SU-DHL-6 (cell line): ENCODE measurements around the gene MCHR2.

ENCODE experiments used
- EZH2phosphoT487 ChIP-seq: fragments of 200-600 bp; sonication (generic), shearing (Covaris generic); conservative IDR thresholded peaks from 2 replicates; pipeline ENCODE4 v1.6.1; 2018; ENCODE audit warnings: mild to moderate bottlenecking, antibody characterized with exemption, low read length, moderate library complexity, mixed read lengths
- TF ChIP-seq, protein P1 (sequence below): fragments of 200-600 bp; sonication (generic); IDR thresholded peaks from one replicate; pipeline ENCODE4 v1.5.1; 2017; ENCODE audit warnings: antibody characterized with exemption, mild to moderate bottlenecking, low read length, moderate library complexity; ENCODE audit not compliant: insufficient read depth, poor library complexity, severe bottlenecking

DNA sequence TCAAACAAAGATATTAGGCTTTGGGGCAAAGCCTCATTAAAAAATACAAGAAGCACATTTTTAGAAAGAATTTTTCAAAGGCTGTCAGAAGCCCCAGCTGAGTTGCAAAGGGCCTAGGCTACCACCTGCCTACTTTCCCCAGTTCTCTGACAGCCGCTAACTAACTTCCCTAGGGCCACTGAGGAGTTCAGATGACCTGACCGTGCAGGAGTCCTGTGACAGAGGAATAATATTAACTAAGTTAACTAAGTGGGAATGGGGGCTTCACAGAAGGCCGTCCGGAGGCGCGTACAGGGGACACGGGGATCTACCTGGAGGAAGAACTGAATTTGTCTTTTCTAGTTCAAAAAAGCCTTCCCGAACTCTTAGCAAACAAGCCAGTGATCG, 884 bp downstream of the MCHR2 start:
- TF ChIP-seq, protein P1, sequence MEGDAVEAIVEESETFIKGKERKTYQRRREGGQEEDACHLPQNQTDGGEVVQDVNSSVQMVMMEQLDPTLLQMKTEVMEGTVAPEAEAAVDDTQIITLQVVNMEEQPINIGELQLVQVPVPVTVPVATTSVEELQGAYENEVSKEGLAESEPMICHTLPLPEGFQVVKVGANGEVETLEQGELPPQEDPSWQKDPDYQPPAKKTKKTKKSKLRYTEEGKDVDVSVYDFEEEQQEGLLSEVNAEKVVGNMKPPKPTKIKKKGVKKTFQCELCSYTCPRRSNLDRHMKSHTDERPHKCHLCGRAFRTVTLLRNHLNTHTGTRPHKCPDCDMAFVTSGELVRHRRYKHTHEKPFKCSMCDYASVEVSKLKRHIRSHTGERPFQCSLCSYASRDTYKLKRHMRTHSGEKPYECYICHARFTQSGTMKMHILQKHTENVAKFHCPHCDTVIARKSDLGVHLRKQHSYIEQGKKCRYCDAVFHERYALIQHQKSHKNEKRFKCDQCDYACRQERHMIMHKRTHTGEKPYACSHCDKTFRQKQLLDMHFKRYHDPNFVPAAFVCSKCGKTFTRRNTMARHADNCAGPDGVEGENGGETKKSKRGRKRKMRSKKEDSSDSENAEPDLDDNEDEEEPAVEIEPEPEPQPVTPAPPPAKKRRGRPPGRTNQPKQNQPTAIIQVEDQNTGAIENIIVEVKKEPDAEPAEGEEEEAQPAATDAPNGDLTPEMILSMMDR = no peak
- no peak for TF ChIP-seq EZH2phosphoT487
